RPMI7951 (cell line): ENCODE measurements around the gene MCOLN2. TPM values are rescaled to one million over a fixed set of nuclear protein-coding genes. Genes with fewer than 3 reads are reported as not detected.

Experiments used
- DNase-seq: peaks from one replicate; pipeline ENCODE4 v3.0.0-alpha.2; 2012; ENCODE audit warnings: low read depth
- total RNA-seq: library from RNA; depleted of rRNA; stranded (reverse); fragments of >200 nt; shearing (Covaris generic); gene quantifications from 2 replicates; pipeline ENCODE4 v1.2.3, GENCODE V29; 2014; rRNA removed

MCOLN2 gene
- total RNA-seq, 1 experiment from 2014 or later: 2.3 TPM

DNA sequence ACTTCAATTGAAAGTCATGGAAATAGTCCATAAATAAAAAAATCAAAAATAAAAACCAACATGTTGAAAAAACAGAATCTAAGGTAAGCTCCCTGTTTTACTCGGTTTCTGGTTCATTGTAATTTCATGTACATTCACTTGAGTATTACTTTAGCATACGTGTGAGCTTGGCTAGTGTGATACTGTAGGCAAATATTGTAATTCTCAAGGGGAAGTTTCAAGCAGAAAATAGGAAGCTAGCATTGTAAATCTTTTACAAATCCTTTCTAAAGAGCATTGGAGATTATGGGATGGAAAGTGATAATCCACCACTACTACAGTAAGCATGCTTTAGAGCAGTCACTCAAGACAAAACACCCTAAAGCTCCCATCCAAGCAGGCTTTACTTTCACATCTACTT lies 100.6 kb downstream of the MCOLN2 start:
- no peak for DNase-seq

DNA sequence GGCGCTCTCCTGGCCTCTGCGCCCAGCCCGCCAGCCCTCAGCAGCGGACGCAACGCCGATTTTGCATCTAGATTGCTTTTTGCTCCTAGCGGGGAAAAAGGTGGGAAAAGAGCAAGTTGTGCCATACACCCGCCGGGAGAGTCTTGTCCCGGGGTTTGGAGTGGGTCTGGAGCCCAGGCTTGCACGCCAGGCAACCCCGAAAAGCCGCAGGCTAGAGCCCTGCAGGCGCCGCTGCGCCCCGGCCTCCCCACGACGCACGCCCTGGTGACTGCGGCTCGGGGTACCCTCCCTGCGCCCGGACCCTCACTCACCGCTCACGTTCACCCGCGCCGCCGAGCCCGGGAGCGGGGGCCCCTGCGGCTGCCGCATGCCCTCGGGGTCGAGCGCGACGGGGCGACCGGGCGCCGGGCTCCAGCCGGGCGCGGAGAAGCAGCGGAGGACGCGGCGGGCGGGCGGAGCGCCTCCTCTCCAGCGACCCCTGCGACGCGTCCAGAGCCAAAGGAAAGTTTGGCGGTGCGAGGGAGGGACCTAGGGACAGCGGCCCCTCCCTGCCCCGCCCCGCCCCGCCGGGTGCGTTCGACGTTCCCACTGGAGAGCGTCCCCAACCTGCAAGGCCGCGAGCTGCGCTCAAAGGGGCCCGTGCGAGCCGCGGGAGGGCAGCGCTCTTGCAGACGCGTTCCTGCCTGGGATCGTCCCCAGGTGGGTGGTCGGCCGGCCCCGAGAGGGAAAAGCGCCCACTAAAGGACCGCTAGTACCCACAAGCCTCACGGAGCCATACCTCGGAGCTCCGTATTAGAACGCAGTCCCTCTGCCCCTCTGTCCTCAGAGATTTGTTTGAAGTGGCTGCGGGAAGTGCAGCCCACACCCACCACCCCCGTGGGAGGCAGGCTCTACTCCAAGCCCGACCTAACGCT lies 104.0 kb downstream of the MCOLN2 start, which contains the start of gene LPAR3:
Gene LPAR3 (minus strand): TSS at position 502 of the 914 bp plus-strand sequence. CDS start 27,086 bp downstream, outside the sequence.
- DNase-seq: peak; percentile 22

DNA sequence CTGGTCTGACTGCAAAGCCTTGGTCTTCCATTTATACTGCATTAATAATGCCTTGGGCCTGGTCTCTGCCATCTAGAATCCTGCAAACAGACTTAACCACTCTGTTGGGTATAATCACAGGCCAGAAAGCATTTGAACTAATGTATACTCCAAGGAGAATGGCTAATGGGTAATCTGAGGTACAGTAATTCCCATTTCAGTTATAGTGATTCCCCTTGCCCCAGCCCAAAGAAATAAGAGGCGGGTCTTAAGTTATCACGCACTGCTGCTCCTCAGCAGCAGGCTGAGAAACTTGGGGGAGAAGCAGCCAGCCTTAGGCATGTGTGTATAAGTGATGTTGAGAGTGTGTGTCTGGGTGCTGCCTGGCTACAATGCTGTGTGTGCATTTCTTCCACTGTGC lies 106.3 kb downstream of the MCOLN2 start:
- no peak for DNase-seq

DNA sequence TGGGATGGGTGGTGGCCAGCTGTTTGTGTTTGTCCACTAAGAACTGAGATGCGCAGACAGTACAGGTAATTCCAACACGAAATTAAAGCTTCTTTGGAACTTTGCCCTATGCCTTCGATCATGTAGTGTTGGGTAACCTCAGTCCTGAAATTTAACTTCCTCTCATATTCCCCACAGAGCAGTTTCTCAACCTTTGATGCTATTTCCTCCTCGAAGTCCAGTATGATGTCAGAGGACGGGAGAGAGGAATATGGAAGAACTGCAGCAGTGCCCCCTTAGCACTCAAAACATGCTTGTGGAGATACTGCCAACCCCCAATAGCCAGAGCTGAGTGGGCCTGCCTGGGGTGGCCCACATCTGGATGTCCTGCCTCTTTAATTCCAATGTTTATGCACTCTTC lies 107.5 kb downstream of the MCOLN2 start:
- DNase-seq: no peak

DNA sequence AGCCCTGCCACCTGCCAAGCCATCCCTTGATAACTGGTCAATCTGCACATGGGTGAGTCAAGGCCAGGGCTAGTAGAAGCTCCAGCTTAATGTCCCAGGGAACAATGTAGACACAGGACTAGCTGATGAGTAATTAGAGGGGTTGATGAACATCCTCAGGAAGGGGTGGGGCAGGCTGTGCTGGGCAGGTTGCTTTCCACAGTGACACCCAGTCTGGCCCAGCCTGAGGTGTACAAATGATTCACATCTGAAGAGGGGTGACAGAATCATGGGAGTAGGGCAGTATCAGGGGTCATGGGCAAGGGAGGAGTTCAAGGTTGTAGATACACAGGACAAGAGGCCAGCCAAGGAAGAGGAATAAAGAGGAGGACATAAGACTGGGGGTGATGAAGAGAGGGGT lies 108.2 kb downstream of the MCOLN2 start:
- DNase-seq: no peak

DNA sequence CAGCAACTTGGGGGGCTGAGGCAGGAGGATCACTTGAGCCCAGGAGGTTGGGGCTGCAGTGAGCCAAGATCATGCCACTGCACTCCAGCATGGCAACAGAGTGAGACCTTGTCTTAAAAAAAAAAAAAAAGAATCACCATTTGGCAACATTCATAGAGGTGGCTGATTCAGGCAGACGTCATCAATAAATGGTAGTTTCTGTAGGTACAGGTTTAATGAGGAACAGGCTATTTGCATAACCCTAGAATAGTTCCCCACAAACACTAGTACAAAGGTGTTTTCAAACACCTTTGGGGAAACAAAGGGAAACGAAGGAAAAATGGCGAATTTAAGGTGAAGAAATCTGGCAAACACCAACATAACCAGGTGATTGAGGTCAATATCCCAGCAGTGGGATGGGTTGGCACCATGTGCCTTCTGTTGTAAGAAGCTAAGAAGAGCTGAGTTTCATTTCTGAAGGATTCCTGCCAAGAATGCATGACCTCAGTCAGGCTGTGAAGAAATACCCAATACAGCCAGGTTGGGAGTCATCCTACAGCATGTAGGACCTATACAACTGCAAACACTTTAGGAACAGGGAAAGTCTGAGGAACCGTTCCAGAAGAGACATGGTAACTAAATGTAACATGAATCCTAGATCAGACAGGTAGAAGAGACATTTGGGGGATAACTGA lies 109.5 kb downstream of the MCOLN2 start:
- DNase-seq: peak; percentile 10

DNA sequence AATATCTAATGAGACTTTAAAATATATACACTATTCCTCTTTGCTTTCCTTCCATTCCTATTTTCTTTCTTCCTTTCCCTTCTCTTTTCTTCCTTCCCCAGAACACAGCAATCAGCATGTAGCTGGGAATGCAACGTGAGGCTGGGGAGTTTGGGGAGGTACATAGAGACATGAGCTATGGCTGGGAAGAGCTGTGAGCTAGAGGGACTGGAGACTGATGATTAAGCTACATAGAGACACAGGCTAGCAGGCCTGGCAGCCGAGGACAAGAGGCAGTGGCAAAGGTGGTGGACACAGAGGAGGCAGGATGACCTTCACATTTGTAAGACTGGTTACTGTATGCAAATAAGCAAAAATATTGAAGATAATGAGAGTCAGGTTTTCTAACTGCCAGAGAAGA lies 111.4 kb downstream of the MCOLN2 start:
- DNase-seq: no peak

DNA sequence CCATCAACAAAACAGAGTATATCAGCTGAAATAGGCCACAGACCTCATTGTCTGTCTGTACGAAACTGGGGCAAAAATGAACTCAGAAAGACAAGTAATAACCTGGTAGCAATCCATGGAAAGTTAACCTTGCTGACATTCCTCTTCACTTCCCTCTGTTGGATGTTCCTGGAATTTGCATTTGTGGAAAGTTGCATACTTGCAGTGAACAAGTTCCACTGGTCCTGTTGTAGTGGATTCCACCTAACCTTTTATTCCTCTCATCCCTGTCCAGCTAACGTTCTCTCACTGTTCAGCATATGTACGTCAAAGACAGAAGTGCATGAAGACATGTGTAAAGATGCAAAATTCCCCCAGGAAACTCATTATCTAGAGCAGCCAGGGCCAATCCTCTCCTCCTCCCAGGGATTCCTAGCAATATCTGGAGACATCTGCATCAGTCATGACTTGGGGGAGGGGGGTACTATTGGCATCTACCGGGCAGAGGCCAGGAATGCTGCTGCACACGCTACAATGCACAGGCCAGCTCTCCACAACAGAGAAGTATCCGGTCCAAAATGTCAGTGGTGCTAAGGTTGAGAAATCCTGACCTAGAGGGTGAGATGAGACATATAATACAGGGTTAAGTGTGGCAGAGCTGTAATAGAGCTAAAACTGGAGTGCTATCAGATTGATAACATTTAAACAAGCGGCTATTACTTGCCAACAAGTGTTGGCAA lies 112.1 kb downstream of the MCOLN2 start:
- DNase-seq: peak; percentile 7

DNA sequence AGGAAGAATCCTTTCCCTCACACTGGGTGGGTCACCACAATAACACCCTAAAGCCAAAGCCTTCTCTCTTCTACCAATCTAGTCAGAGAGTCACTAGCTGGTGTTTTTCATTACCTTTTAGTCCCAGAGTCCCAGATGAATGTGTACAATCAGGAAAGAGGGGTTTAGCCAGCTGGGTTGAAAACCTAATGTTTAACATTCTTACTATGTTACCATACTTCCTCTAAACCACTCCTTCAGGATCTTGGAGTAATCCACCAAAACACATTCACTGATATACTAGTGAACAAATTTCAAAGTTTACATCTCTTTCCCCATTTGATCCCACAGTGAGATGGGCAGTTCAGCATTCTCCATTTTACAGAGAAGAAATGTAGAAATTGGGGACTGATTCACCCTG lies 113.6 kb downstream of the MCOLN2 start:
- no peak for DNase-seq

DNA sequence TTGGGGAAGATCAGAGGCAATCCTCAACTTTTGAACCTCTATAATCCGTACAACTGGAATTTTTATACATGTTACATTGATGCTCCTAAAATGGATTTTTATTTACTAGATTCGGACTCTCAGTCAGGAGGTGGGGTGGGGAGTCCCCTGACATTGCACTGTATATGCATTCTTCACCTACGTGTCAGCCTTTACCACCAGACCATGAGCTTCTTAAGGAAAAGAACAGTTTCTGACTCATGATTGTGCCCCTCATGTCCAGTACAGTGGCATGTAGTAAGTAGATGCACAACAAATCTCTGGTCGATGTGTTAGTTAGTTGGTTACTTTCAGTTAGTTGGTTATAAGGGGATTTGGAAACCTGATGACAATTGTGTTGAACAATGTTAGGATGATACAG lies 119.3 kb downstream of the MCOLN2 start:
- DNase-seq: no peak

DNA sequence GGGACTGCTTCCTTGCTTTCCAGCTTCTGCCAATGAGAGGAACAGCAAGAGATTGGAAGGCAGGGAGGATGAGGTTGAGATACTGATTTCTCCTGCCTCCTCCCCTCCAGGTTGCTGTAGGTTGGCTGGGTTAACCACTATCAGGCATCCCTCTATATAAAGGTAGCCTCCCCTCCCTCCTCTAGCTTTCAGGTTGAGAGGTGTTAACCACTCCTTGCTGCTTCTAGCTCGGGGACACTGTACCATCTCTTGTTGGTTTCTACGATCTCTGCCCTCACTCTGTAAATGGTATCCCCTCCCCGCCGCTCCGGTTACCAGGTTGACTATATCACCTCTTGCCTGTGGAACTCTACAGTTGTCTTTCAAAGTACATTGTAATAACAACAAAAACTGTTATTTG lies 120.6 kb downstream of the MCOLN2 start:
- DNase-seq: no peak

Other genes starting within 250 kb of the MCOLN2 start
- 0.72 and 1.3 TPM in 2 replicates for gene LPAR3, start 103.9 kb downstream of the MCOLN2 start, total RNA-seq
- 0.10 and 0.48 TPM in 2 replicates for gene MCOLN3, start 51.4 kb upstream of the MCOLN2 start, total RNA-seq
- 0.78 and 1.2 TPM in 2 replicates for gene SYDE2, start 203.9 kb upstream of the MCOLN2 start, total RNA-seq